ENCODE measurements around the gene CEP112. TPM values are rescaled to one million over a fixed set of nuclear protein-coding genes. Genes with fewer than 3 reads are reported as not detected.

CEP112 gene
- total and polyA plus RNA-seq, 2 of the 8 experiments (the other 6 are each of a cell fraction or from before 2014, with no cell fraction given) = 0.62 to 3.1 TPM

DNA sequence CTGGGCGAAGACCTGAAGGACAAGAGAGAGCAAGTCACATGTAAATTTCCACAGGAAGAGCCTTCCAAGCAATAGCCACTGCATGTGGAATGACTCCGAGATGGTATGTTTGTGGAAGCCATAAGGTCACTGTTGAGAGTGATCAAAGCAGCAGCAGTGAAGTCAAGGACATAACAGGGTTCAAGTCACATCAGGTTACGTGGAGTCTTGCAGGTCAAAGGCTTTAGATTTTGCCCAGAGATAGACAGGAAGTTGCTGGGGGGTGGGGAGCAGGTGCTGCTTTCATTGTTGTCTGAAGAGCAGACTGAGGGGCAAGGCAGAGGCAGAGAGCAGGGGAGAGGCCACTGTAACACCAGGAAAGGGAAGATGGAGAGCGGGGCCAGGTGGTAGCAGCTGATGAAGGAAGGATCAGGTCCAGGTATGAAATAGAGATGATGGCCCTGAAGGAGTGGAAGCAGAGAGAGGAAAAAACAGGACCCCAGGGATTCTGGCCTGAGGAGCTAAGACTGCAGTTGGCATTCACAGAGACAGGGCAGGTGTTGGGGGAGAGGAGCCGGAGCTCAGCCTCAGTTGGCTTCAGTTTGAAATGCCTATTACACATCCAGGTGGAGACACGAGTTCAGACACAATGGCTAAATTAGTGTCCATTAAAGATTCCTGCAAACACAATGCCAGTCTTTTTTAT, 501.2 kb downstream of the CEP112 start:
- TF ChIP-seq GABPA (IDR thresholded peaks at IDR 0.05; ENCODE audit: borderline replicate concordance, insufficient read depth, low read length) (no peak), POLR2AphosphoS5 (IDR thresholded peaks at IDR 0.05; ENCODE audit: low read depth, low read length) (no peak), POU5F1 (IDR thresholded peaks at IDR 0.05; ENCODE audit: low read depth, low read length) (no peak), SP4 (IDR thresholded peaks at IDR 0.05; ENCODE audit: low read length) (no peak), PHF8 (conservative IDR thresholded peaks at IDR 0.05; ENCODE audit: low read depth, low read length) (no peak), HDAC6 (IDR thresholded peaks at IDR 0.05; ENCODE audit: low read depth, low read length) (no peak), KDM4A (IDR thresholded peaks at IDR 0.05; ENCODE audit: low read depth, low read length, severe bottlenecking) (no peak), RNF2 (IDR thresholded peaks at IDR 0.05; ENCODE audit: borderline replicate concordance, low read depth, low read length, missing control alignments, poor library complexity, severe bottlenecking) (no peak), SP2 (IDR thresholded peaks at IDR 0.05; ENCODE audit: low read length) (no peak), SIX5 (IDR thresholded peaks at IDR 0.05; ENCODE audit: low read depth, low read length) (no peak)
- Histone ChIP-seq H3K27ac (ENCODE audit: low read depth, low read length) (no peak overlapping the region), H2BK20ac (ENCODE audit: low read length) (no peak overlapping the region), H4K5ac (ENCODE audit: insufficient read length, low read depth, low read length) (no peak overlapping the region), H4K20me1 (replicated peaks in 1 of 2; ENCODE audit: control insufficient read depth in 1 of 2, insufficient read depth in 2 of 2, low read length in 2 of 2) (no peaks in the 10 kb centered on the region), H2BK5ac (ENCODE audit: low read depth, low read length) (no peak overlapping the region), H4K91ac (replicated peaks; ENCODE audit: insufficient read length, low read length) (no peak overlapping the region), H3K9ac (replicated peaks in 1 of 4; ENCODE audit: extremely low read depth in 1 of 4, low read depth in 3 of 4, low read length in 3 of 4) (no peak overlapping the region), H3K4me2 (ENCODE audit: insufficient read depth in 1 of 2, low read depth in 2 of 2, low read length in 2 of 2) (no peak overlapping the region), H3K27me3 (replicated peaks in 1 of 4; ENCODE audit: control insufficient read depth in 3 of 4, extremely low read depth in 1 of 4, insufficient read depth in 3 of 4, low read length in 3 of 4) (no peaks in the 10 kb centered on the region), H3K79me2 (ENCODE audit: control insufficient read depth in 1 of 2, insufficient read depth in 2 of 2, low read length in 2 of 2) (no peaks in the 10 kb centered on the region), H2AK5ac (ENCODE audit: low read depth, low read length) (no peak overlapping the region), H3K36me3 (ENCODE audit: control insufficient read depth in 2 of 4, insufficient read depth in 4 of 4, low read length in 3 of 4) (no peaks in the 10 kb centered on the region), H2BK12ac (ENCODE audit: low read depth, low read length) (peak overlapping the region; percentile 79; the same call in 1 of the 2 replicates), H3K4me1 (replicated peaks in 1 of 4; ENCODE audit: control insufficient read depth in 3 of 4, insufficient read depth in 4 of 4, low read length in 3 of 4) (peaks cover 1 to 6% (median 3%) of the 10 kb centered on the region in 4 experiments; a peak in 4 of 7 replicates), H3K14ac (ENCODE audit: insufficient read length) (no peak overlapping the region), H3K9me3 (ENCODE audit: insufficient read depth in 2 of 2, low read depth in 1 of 2, low read length in 1 of 2) (no peaks in the 10 kb centered on the region), H3K4ac (replicated peaks; ENCODE audit: insufficient read length, low read depth, low read length) (no peak overlapping the region), H2BK120ac (replicated peaks; ENCODE audit: low read depth, low read length) (no peak overlapping the region), H2AFZ (ENCODE audit: low read length) (0 out of 2 replicates have a peak overlapping the region, but pooled peaks have one; percentile 58), H3K23ac (ENCODE audit: insufficient read length) (no peak overlapping the region), H3K56ac (replicated peaks; ENCODE audit: insufficient read length, low read depth, low read length) (no peak overlapping the region), H4K8ac (ENCODE audit: extremely low read depth, insufficient read depth, low read length) (no peak overlapping the region), H3K79me1 (ENCODE audit: low read depth, low read length) (no peaks in the 10 kb centered on the region), H3K18ac (ENCODE audit: extremely low read depth, low read length) (peak overlapping the region; percentile 1; the same call in 1 of the 2 replicates), H3K4me3 (ENCODE audit: extremely low read depth in 1 of 4, insufficient read depth in 2 of 4, low read depth in 3 of 4, low read length in 4 of 4) (no peak overlapping the region), H3K23me2 (ENCODE audit: low read depth, low read length) (no peaks in the 10 kb centered on the region), H2BK15ac (ENCODE audit: low read length) (peak overlapping the region; percentile 73; the same call in 1 of the 2 replicates)
- ChIA-PET POLR2A (ENCODE audit: partially characterized antibody) (interaction anchor here (1.1 kb wide), 1 partner anchor 118 kb away, joined by 4 read pairs; no protein-coding TSS in a partner anchor), CTCF (ENCODE audit: partially characterized antibody) (interaction anchor here (0.9 to 2.0 kb wide), 5 partner anchors 7 to 397 kb away, joined by 3 to 10 read pairs (median 3); no protein-coding TSS in a partner anchor)
- WGBS, 2 experiments (ENCODE audit: extremely low coverage in 1 of 2, insufficient coverage in 1 of 2, insufficient read length in 1 of 2, insufficient replicate concordance in 2 of 2, low coverage in 1 of 2, low lambda C conversion rate in 2 of 2, missing lambda C conversion rate in 1 of 2) = 87% methylated on average over 6 of the region's 6 CpGs; no CpG with 5 or more reads in 1 of the 2 experiments
- FAIRE-seq = no peak
- DNase-seq (ENCODE audit: low read depth in 1 of 2, low spot score in 2 of 2) = no peak

Measured in H1 (cell line).